T-helper 1 cell treated with Interleukin-12 subunit alpha and Interleukin-12 subunit beta and Interleukin-4 antibody, amounts not matched to agents 30 μg/mL and 1 μg/mL, for 36 hours (primary cell): ENCODE data around the gene LORICRIN.

Source experiments
- H3K27ac Mint-ChIP-seq: one replicate; pipeline ENCODE4 v1.8.0; 2021; ENCODE audit warnings: mild to moderate bottlenecking, mixed read lengths
- H3K27me3 Mint-ChIP-seq: one replicate; pipeline ENCODE4 v1.8.0; 2021; ENCODE audit warnings: low read depth, mixed read lengths
- H3K36me3 Mint-ChIP-seq: one replicate; pipeline ENCODE4 v1.8.0; 2021; ENCODE audit warnings: low read depth, mixed read lengths
- H3K4me1 Mint-ChIP-seq: one replicate; pipeline ENCODE4 v1.8.0; 2021; ENCODE audit warnings: low read depth, mixed read lengths
- H3K4me3 Mint-ChIP-seq: one replicate; pipeline ENCODE4 v1.8.0; 2021; ENCODE audit warnings: mild to moderate bottlenecking, moderate library complexity, mixed read lengths
- H3K9me3 Mint-ChIP-seq: one replicate; pipeline ENCODE4 v1.8.0; 2021; ENCODE audit warnings: mixed read lengths

The LORICRIN gene

DNA sequence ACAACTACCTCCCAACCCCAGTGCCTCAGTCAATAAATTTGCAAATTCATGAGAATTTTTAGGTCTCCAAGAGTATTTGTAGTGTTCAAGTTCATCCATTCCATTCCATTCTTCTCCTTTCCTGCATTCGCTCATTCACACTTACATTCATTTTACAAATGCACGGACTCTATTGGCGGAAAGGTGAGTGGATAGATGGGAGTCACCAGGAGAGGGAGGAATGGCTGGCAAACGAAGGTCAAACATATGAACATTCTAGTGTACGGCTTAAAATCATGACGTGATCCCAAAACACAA, 2.5 kb downstream of the LORICRIN start:
- Mint-ChIP-seq H3K27me3 (peaks cover 75% of the 10 kb centered on the region), H3K36me3 (peaks cover 3% of the 10 kb centered on the region), H3K27ac (no peak overlapping the region), H3K9me3 (no peaks in the 10 kb centered on the region), H3K4me1 (peaks cover 24% of the 10 kb centered on the region), H3K4me3 (peak overlapping the region; percentile 25)

DNA sequence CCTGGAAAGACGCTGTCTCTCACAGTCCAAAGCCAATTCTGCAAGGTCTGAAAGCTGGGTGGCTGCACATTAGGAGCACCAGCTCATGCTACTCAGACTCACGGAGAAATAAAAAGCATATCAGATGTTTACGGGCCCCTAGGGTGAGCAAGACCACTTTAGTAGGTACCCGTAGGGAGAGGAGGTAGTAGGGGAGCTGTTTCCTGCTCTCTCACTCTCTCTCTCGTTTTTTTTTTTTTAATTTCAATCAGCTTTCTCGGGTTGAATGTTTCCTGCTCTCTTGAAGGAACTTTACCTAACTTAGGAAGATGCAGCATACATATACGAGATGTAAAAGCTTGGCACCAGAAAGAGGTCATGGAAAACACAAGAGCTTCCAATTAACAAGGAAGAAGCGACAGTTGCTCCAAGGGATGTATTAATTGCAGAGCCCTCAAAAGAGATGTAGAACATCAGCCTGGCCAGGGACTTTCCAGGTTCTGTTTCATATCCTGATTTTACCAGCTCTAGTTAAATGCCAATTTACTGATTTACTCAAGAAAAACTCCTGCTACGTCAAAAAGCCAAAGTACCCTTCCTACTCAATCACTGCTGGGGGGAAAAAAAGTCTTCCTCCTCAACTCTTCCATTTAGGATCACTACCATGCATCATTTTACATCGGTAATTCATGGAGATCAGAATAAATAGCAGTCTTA, 3.1 kb downstream of the LORICRIN start:
- H3K27me3 Mint-ChIP-seq = peaks cover 80% of the 10 kb centered on the region
- H3K9me3 Mint-ChIP-seq = no peaks in the 10 kb centered on the region
- peaks cover 3% of the 10 kb centered on the region for H3K36me3 Mint-ChIP-seq
- H3K4me3 Mint-ChIP-seq = peak overlapping the region; percentile 3
- peaks cover 24% of the 10 kb centered on the region for H3K4me1 Mint-ChIP-seq
- H3K27ac Mint-ChIP-seq = no peak overlapping the region

DNA sequence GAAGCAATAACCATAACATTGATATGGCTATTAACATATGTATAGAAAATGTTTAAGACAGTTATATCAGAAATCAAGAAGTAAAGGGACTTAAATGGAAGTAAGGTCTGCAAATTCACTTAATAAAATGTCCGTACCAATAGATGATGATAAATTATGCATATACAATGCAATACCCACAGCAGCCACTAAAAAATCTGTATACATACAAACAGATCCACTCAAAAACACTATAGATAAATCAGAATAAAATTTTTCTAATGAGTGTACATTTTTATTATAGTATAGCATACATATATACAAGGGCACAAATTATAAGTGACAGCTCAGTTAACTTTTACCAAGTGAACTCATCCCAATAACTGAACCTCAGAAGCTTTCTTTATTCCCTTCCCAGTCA, 6.0 kb downstream of the LORICRIN start:
- H3K27ac Mint-ChIP-seq = no peak overlapping the region
- no peaks in the 10 kb centered on the region for H3K9me3 Mint-ChIP-seq
- H3K27me3 Mint-ChIP-seq = peaks cover 74% of the 10 kb centered on the region
- H3K4me3 Mint-ChIP-seq = no peak overlapping the region
- H3K36me3 Mint-ChIP-seq = peaks cover under 1% of the 10 kb centered on the region
- H3K4me1 Mint-ChIP-seq = peaks cover 16% of the 10 kb centered on the region

DNA sequence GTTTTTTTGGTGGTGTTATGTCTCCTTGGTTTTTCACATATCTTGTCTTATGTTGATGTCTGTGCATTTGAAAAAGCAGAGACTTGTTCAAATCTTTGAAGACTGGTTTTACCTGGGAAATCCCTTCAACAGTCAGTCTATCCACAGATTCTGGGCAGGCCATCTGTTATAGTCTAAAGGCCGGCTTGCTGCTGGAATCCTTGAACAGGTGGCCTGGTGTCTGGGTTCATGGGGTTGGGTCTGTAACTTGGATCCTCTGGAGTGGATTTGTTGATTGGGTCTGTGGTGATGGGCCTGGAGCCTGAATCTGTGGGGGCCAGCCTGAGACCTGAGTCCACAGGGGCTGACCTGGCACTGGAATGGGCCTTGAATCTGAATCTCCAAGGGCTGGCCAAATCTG, 12.2 kb downstream of the LORICRIN start:
- Mint-ChIP-seq H3K4me3 (no peak overlapping the region), H3K27me3 (peaks cover 35% of the 10 kb centered on the region), H3K36me3 (no peaks in the 10 kb centered on the region), H3K27ac (no peak overlapping the region), H3K4me1 (no peaks in the 10 kb centered on the region), H3K9me3 (no peaks in the 10 kb centered on the region)

DNA sequence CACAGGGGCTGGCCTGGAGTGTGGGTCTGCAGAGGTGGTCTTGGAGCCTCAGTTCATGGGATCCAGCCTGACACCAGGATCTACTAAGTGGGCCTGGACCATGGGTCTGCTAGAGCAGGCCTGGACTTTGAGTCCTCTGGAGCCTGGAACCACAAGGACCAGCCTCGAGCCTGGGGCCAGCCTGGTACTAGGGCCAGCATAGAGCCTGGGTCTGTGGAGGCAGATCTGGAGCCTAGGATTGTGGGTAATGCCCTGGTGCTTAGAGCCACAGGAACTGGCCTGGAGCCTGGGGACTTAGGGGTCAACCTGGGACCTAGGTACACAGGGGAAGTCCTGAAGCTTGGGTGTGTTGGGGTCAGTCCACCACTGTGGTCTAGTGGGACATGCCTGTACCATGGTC, 12.7 kb downstream of the LORICRIN start:
- Mint-ChIP-seq H3K36me3 (no peaks in the 10 kb centered on the region), H3K9me3 (no peaks in the 10 kb centered on the region), H3K27ac (no peak overlapping the region), H3K4me3 (no peak overlapping the region), H3K4me1 (no peaks in the 10 kb centered on the region), H3K27me3 (peaks cover 32% of the 10 kb centered on the region)

DNA sequence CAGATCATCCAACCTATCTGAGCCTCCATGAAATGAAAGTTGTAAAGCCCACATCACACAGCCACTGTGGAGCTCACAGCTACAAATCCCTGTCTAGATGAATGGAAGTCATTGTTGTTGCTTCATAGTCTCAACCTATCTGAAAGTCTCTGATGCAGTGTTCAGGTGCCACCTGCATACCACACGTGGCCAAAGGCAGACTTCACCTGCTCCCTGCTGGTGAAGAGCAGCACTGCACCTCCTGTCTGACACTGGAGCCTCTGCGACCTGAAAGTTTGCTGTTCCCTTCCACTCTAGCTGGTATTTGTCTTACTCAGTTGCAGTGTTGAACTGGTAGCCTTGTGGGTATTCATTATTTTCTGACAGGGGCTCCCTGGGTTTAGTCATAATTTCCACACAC, 18.4 kb downstream of the LORICRIN start:
- no peaks in the 10 kb centered on the region for H3K4me1 Mint-ChIP-seq
- H3K9me3 Mint-ChIP-seq = no peaks in the 10 kb centered on the region
- no peaks in the 10 kb centered on the region for H3K36me3 Mint-ChIP-seq
- H3K4me3 Mint-ChIP-seq = no peak overlapping the region
- H3K27me3 Mint-ChIP-seq = peaks cover 31% of the 10 kb centered on the region
- no peak overlapping the region for H3K27ac Mint-ChIP-seq

DNA sequence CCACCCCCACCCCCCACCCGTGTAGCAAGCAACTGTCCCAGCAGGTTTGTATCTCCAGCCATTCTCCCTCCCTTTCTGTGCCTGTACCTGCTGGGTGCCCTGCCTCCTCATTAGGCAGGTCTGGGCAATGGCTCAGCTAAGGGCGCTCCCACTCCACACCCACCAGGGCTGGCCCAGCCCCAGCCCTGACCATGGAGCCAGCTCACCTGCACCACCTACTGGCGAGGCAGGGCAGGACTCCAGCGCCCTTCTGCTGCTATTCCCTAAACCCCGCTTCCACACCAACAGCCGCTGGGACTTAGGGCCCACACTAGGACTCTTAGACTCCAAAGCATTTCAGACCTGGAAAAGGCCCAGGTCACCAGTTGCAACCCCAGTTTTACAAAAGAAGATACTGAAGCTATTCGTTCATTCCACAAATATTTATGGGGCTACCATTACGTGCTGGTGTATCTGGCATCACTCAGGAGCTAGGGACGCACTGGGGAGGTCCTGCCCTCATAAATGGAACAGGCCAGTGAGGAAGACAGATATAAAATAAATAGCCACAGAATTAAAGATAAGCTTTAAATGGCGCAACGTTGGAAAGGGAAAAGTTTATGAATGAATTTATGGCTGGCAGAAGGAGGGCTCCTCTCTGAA, 29.3 kb downstream of the LORICRIN start:
- Mint-ChIP-seq H3K27ac (no peak overlapping the region), H3K36me3 (no peaks in the 10 kb centered on the region), H3K4me3 (no peak overlapping the region), H3K4me1 (peaks cover 7% of the 10 kb centered on the region), H3K27me3 (peaks cover 7% of the 10 kb centered on the region), H3K9me3 (no peaks in the 10 kb centered on the region)

DNA sequence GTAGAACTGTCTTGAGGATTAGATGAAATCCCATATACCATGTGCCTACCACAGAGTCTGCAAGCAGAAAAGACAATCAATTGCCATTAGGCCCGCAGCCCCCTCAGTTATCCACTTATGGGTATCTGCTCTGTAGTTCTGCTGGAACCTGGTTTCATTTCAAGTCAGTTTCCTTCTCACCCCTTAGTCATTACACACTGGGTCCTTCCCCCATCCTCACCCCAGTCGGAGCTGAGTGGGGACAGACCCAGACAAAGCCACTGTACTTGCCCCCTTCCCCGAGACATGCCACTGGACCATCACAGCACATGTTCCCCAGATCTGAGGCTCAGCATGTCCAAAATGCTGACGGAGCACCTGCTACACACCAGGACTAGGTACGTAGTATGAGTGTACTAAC, 32.0 kb downstream of the LORICRIN start:
- H3K4me1 Mint-ChIP-seq = peaks cover 12% of the 10 kb centered on the region
- no peaks in the 10 kb centered on the region for H3K36me3 Mint-ChIP-seq
- H3K27ac Mint-ChIP-seq = peak overlapping the region; percentile 10
- H3K4me3 Mint-ChIP-seq = no peak overlapping the region
- peaks cover 7% of the 10 kb centered on the region for H3K27me3 Mint-ChIP-seq
- H3K9me3 Mint-ChIP-seq = no peaks in the 10 kb centered on the region

DNA sequence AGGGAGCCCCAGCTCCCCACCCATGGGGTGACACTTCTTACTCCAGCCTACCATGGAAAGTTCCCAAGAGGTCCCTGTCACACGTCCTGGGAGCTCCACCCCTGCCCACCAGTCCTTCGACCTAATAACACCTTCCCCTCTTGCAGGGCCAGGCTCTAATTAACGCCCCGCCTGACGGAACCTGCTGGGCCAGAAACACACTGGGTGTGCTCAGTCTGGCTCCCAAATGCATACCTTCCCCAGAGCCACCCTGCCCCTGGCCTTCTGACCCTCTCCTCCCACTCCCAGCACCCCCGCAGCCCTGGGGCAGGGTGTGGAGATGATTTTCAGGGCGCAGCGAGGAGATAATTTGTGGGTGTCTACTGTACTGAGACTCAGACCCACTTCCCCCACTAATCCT, 32.7 kb downstream of the LORICRIN start:
- Mint-ChIP-seq H3K4me3 (no peak overlapping the region), H3K9me3 (no peaks in the 10 kb centered on the region)

DNA sequence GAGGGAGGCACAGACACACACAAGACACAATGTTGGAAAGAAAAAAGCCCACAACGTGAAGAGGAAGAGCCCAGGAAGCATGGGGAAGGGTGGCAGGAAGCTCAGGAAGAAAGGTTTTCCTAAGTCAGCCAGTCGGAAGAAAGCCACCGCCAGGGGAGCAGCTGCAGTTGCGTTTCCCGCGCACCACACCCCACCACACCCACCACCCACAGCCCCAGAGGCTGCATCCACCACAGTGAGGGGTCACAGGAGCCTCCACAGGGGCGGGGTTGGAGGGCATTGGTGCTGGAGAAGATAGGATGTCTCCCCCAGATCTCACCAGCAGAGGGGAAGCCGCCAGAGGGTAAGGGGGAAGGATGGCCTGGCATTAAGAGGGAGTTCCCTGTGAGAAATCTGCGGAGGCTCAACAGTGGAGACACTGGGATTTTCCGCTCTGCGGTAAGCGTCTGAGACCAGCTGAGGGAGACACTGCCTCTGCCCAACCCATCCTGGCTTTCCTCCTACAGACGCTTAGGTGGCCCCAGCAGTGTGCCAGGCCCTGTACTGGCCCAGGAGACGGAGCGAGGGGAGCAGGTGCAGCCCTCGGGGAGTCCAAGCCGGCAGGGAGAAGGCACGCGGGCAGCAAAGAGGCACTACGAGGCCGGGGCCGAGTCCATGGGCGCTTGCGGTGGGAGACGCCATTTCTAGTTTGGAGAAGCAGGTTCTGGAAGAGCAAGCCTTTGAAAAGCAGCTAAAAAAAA, 33.4 kb downstream of the LORICRIN start:
- no peaks in the 10 kb centered on the region for H3K36me3 Mint-ChIP-seq
- no peak overlapping the region for H3K4me3 Mint-ChIP-seq
- peaks cover 7% of the 10 kb centered on the region for H3K27me3 Mint-ChIP-seq
- peaks cover 12% of the 10 kb centered on the region for H3K4me1 Mint-ChIP-seq
- H3K27ac Mint-ChIP-seq = no peak overlapping the region
- H3K9me3 Mint-ChIP-seq = no peaks in the 10 kb centered on the region

More for the DNA sequence above, 32.7 kb downstream of the LORICRIN start:
- H3K36me3 Mint-ChIP-seq = no peaks in the 10 kb centered on the region
- no peak overlapping the region for H3K27ac Mint-ChIP-seq
- H3K4me1 Mint-ChIP-seq = peaks cover 12% of the 10 kb centered on the region
- peaks cover 7% of the 10 kb centered on the region for H3K27me3 Mint-ChIP-seq

DNA sequence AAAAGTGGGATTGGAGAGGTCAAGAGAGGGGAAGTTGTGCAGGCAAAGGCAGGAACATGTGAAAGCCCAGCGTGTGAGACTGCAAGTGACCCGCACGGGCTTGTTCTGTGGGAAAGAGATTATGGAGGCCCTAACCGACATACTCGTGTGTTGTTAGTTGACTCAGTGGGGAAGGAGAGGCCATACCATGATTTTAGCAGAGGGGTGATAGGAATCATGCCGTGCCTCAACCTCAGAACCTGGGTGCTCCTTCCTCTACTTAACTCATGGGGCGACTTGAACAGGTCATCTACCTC, 33.9 kb downstream of the LORICRIN start:
- no peak overlapping the region for H3K27ac Mint-ChIP-seq
- no peaks in the 10 kb centered on the region for H3K36me3 Mint-ChIP-seq
- H3K4me3 Mint-ChIP-seq = no peak overlapping the region
- H3K4me1 Mint-ChIP-seq = peaks cover 12% of the 10 kb centered on the region
- no peaks in the 10 kb centered on the region for H3K9me3 Mint-ChIP-seq
- peaks cover 7% of the 10 kb centered on the region for H3K27me3 Mint-ChIP-seq

DNA sequence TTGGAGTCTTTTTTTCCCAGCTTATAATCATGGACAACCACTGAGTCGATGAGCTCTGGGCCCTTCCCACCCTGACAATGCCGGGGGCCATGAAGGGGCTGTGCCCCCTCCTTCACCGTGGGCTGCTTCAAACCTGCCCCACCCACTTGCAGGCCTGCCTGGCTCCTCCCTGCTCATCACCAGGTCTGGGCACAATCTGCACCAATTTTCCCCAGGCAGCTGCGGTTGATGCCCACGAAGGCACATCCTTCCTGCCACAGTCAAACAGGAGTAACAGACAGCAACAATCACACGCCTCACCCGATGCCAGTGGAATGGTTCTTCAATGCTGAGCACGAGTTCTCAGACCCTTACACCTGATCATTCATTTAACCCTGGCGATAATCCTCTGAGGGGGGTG, 34.4 kb downstream of the LORICRIN start:
- no peaks in the 10 kb centered on the region for H3K36me3 Mint-ChIP-seq
- no peaks in the 10 kb centered on the region for H3K9me3 Mint-ChIP-seq
- H3K4me1 Mint-ChIP-seq = peaks cover 12% of the 10 kb centered on the region
- H3K27ac Mint-ChIP-seq = no peak overlapping the region
- H3K4me3 Mint-ChIP-seq = no peak overlapping the region
- H3K27me3 Mint-ChIP-seq = peaks cover 3% of the 10 kb centered on the region

DNA sequence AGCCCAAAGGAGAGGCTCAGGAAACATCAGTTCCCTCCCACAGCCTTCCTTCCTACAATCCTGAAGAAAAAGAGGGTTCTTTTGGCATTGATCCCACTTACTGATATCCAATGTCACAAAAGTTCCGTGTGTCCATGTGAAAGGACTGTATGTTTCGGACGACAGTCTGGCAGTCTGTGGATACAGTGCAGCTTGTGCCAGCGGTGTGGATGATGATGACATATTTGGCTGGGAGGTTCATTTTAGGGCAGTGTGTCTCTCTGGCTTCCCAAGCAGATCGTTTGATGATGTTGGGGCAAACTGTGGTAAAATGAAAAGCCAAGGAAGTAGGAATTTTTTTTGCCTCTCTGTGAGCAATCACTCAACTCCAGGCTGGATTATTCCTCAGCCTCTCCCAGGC, 42.8 kb downstream of the LORICRIN start:
- Mint-ChIP-seq H3K27ac (no peak overlapping the region), H3K27me3 (peaks cover 25% of the 10 kb centered on the region), H3K4me3 (no peak overlapping the region), H3K36me3 (no peaks in the 10 kb centered on the region), H3K9me3 (no peaks in the 10 kb centered on the region), H3K4me1 (no peaks in the 10 kb centered on the region)

DNA sequence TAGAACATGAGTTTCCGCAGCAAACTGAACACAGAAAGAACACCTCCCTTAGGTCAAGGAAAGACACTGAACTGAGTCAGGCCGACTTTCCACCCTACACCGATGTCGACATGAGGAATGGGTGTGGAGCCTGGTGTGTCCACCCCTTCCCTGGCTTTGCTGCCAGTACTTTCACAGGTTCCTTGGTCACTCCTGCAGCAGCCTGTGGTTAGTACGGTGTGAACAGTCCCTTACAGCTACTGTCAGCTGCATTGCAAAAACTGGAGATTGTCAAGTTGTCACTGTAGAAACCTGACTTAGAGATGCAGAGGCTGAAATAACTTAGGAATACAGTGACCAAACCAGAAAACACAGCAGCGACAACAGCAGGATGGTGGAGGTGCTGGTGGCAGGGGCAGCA, 46.2 kb downstream of the LORICRIN start:
- Mint-ChIP-seq H3K27me3 (peaks cover 13% of the 10 kb centered on the region), H3K36me3 (no peaks in the 10 kb centered on the region), H3K4me3 (no peak overlapping the region), H3K9me3 (no peaks in the 10 kb centered on the region), H3K4me1 (no peaks in the 10 kb centered on the region), H3K27ac (no peak overlapping the region)
